ENCODE data around the gene FKBP5. TPM values are rescaled to one million over a fixed set of nuclear protein-coding genes. Genes with fewer than 3 reads are reported as not detected.
"Not testable (repeated sequence)": the region's sequence is repeated elsewhere in the genome, so short reads cannot be mapped to it uniquely, and the experiment has no call there.

Gene FKBP5
- total RNA-seq, 4 donors from 2014 or later, result 453 to 676 (median 478) TPM

DNA sequence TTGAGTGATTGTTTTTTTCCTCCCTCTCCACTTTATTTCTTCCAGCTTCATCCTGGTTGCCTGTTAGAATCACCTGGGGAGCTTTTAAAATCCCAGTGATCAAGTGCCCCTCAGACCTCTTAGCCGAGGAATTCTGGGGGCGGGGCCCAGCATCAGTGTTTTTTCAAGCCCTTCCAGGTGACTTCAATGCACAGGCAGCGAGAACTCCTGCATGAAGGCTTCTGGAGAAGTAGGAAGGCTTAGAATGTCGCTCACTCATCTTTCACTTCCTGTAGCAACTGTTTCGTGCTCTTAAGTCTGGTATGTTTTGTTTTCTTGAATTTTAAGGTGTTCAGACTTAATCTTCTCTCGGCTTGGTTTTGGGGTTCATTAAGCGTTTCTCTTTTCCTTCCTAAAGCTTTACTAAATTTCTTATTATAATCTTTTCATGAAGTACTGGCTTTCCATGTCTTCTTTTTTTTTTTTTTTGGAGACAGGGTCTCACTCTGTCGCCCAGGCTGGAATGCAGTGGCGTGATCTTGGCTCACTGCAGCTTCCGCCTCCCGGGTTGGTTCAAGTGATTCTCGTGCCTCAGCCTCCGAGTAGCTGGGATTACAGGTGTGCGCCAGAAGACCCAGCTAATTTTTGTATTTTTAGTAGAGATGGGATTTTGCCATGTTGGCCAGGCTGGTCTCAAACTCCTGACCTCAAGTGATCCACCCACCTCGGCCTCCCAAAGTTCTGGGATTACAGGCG is 145.1 kb downstream of the FKBP5 start:
- H3K4me1 ChIP-seq, result no peaks in the 10 kb centered on the region
- H3K27me3 ChIP-seq, result peaks cover 18% of the 10 kb centered on the region
- H3K27ac ChIP-seq, result no peak overlapping the region
- no peak for ATAC-seq
- no peaks in the 10 kb centered on the region for H3K36me3 ChIP-seq
- WGBS, 2 donors (ENCODE audit: low coverage in 1 of 2), result 64 to 81% methylated on average over 4 to 10 of the region's 16 CpGs
- no peak overlapping the region for H3K4me3 ChIP-seq
- TF ChIP-seq EP300 (IDR thresholded peaks at IDR 0.05) (no peak), POLR2AphosphoS5 (IDR thresholded peaks at IDR 0.05) (no peak), POLR2A (IDR thresholded peaks at IDR 0.05) (no peak)
- H3K9me3 ChIP-seq, result peaks cover 0 to 10% (median 0%) of the 10 kb centered on the region in 3 donors

DNA sequence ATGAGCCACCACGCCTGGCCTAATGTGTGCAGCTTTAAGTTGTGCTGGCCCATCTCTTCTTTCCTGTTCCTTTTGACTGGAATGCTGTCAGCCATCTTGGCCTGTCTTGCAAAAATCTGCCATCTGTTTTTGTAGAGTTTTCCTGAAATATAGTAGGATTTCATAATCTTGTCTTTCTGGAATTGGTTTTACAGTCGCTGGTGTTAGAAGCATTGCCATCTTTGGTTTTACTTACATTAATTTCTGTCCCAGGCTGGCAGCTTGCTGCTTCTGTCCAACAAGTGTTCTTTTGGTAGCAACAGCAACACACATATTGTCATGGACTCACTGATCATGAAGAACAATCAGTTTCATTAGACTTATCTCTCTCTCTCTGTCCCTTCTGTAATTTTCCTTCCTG is 146.9 kb downstream of the FKBP5 start:
- Histone ChIP-seq H3K27ac (no peak overlapping the region), H3K36me3 (no peaks in the 10 kb centered on the region), H3K4me1 (no peaks in the 10 kb centered on the region), H3K4me3 (no peak overlapping the region), H3K27me3 (peaks cover 8% of the 10 kb centered on the region), H3K9me3 (peaks cover 0 to 10% (median 0%) of the 10 kb centered on the region in 3 donors)
- ATAC-seq, result no peak
- TF ChIP-seq, protein P1, sequence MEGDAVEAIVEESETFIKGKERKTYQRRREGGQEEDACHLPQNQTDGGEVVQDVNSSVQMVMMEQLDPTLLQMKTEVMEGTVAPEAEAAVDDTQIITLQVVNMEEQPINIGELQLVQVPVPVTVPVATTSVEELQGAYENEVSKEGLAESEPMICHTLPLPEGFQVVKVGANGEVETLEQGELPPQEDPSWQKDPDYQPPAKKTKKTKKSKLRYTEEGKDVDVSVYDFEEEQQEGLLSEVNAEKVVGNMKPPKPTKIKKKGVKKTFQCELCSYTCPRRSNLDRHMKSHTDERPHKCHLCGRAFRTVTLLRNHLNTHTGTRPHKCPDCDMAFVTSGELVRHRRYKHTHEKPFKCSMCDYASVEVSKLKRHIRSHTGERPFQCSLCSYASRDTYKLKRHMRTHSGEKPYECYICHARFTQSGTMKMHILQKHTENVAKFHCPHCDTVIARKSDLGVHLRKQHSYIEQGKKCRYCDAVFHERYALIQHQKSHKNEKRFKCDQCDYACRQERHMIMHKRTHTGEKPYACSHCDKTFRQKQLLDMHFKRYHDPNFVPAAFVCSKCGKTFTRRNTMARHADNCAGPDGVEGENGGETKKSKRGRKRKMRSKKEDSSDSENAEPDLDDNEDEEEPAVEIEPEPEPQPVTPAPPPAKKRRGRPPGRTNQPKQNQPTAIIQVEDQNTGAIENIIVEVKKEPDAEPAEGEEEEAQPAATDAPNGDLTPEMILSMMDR (IDR thresholded peaks at IDR 0.05), result no peak
- TF ChIP-seq POLR2AphosphoS5 (IDR thresholded peaks at IDR 0.05), result no peak
- TF ChIP-seq EP300 (IDR thresholded peaks at IDR 0.05), result no peak
- no peak for TF ChIP-seq POLR2A (IDR thresholded peaks at IDR 0.05)
- 86 to 88% methylated on average over 1 to 2 of the region's 2 CpGs for WGBS, 2 donors (ENCODE audit: low coverage in 1 of 2)

DNA sequence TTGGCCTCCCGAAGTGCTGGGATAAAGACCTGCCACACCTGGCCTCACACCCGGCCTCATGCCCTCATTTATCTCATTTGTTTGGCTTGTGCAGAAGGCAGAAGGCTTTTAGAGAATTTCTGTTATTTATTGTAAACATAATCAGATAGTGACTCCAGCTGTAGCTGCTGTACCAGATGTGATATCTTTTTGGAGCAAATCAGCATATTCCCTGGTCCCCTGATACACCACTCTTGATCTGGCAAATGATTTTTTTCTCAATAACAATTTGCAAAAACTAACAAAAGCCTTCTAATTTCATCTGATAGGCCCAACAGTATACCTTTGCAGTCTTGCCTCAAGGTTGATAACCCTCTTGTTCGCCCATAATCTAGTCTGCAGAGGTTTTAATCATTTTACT is 149.5 kb downstream of the FKBP5 start:
- Histone ChIP-seq H3K4me3 (no peak overlapping the region), H3K36me3 (no peaks in the 10 kb centered on the region), H3K27me3 (no peaks in the 10 kb centered on the region), H3K9me3 (peaks cover 0 to 10% (median 0%) of the 10 kb centered on the region in 3 donors), H3K4me1 (no peaks in the 10 kb centered on the region), H3K27ac (no peak overlapping the region)
- ATAC-seq, result no peak
- WGBS, 2 donors (ENCODE audit: low coverage in 1 of 2), result 83 to 94% methylated on average over 3 of the region's 3 CpGs
- TF ChIP-seq, protein P1 (IDR thresholded peaks at IDR 0.05), result no peak
- TF ChIP-seq POLR2A (IDR thresholded peaks at IDR 0.05), result no peak
- no peak for TF ChIP-seq POLR2AphosphoS5 (IDR thresholded peaks at IDR 0.05)
- no peak for TF ChIP-seq EP300 (IDR thresholded peaks at IDR 0.05)

DNA sequence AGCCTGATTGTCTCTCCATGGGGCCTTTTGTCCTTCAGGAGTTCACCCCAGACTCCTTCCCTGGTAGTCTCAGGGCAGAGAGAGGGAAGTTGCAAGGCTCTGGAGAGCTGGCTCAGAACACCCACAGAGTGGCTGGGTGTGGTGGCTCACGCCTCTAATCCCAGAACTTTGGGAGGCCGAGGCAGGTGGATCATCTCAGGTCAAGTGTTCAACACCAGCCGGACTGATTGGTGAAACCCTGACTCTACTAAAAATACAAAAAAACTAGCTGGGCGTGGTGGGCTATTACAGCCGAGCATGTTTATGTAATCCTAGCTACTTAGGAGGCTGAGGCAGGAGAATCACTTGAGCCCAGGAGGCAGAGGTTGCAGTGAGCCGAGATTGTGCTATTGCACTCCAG is 152.9 kb downstream of the FKBP5 start:
- H3K36me3 ChIP-seq, H3K4me3 ChIP-seq, H3K27ac ChIP-seq, H3K4me1 ChIP-seq, H3K9me3 ChIP-seq, ATAC-seq: not testable (repeated sequence)
- WGBS, 2 donors (ENCODE audit: low coverage in 1 of 2), result 90 to 94% methylated on average over 3 to 6 of the region's 6 CpGs
- peaks cover 23% of the 10 kb centered on the region for H3K27me3 ChIP-seq

DNA sequence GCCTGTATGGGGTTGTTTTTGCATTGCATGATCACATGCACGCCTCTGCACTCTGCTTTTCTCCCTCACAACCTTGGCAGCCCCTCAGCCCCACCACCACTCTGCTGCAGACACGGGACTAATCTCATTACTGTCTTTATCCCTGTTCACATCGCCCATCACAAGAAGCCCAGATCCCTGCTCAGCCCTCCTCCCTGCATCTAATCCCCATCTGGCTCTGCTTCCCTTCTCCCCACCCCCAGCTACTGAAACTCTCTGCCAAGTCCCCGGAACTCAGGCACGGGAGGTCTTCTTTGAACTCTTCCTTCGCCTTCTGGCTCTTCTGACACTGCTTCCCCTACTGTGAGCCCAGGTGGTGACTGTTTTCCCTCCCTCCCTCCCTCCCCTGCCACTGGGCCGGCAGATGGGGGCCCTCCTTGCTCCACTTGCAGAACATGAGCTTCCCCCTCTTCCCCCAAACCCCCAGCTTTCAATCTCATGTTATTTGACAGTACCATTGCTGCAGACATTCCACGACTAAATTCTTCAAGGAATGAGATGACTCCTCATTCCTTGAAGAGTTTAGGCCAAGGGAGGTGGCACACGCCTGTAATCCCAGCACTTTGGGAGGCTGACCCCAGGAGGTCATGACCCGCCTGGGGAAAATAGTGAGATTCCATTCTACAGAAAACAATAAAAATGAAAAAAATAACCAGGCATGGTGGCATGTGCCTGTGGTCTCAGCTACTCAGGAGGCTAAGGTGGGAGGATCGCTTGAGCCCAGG is 154.1 kb downstream of the FKBP5 start:
- no peak for ATAC-seq
- no peaks in the 10 kb centered on the region for H3K36me3 ChIP-seq
- 25 to 50% methylated on average over 3 to 11 of the region's 11 CpGs for WGBS, 2 donors (ENCODE audit: low coverage in 1 of 2)
- no peak overlapping the region for H3K4me3 ChIP-seq
- no peaks in the 10 kb centered on the region for H3K9me3 ChIP-seq
- H3K27ac ChIP-seq, result no peak overlapping the region
- H3K27me3 ChIP-seq, result peaks cover 23% of the 10 kb centered on the region
- no peaks in the 10 kb centered on the region for H3K4me1 ChIP-seq
- TF ChIP-seq, protein P1 (IDR thresholded peaks at IDR 0.05), result no peak
- TF ChIP-seq POLR2A (IDR thresholded peaks at IDR 0.05), result no peak

DNA sequence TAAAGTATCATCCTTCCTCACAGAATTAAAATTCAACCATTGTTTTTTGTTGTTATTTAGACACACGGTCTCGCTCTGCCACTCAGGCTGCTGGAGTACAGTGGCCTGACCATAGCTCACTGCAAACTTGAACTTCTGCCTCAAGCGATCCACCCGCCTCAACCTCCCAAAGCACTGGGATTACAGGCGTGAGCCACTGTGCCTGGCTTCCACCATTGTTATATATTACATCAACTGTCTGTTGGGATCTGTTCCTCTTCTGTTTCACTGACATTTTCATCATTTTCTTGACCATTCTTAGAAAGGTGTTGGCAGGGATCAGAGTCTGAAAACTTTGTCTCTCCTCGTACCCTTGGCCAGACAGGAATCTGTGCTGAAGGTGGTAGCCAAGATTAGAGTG is 154.7 kb downstream of the FKBP5 start:
- H3K27ac ChIP-seq, result no peak overlapping the region
- H3K9me3 ChIP-seq, result no peaks in the 10 kb centered on the region
- no peaks in the 10 kb centered on the region for H3K4me1 ChIP-seq
- TF ChIP-seq, protein P1 (IDR thresholded peaks at IDR 0.05), result no peak
- TF ChIP-seq POLR2A (IDR thresholded peaks at IDR 0.05) (no peak), POLR2AphosphoS5 (IDR thresholded peaks at IDR 0.05) (no peak), EP300 (IDR thresholded peaks at IDR 0.05) (no peak)
- no peak for ATAC-seq
- no peaks in the 10 kb centered on the region for H3K36me3 ChIP-seq
- H3K27me3 ChIP-seq, result peaks cover 23% of the 10 kb centered on the region
- 50 to 63% methylated on average over 5 to 6 of the region's 6 CpGs for WGBS, 2 donors (ENCODE audit: low coverage in 1 of 2)
- no peak overlapping the region for H3K4me3 ChIP-seq

Measured in gastroesophageal sphincter (tissue), 4 donors.